H1 (cell line): ENCODE data around the gene CHMP4B. TPM values are rescaled to one million over a fixed set of nuclear protein-coding genes. Genes with fewer than 3 reads are reported as not detected.

Source experiments
- CTCF ChIA-PET: fragments of 300-600 bp; sonication (Branson Sonifier 250); formaldehyde crosslinking; loops from one replicate; lab custom pipeline; 2021; ENCODE audit not compliant: partially characterized antibody; lab: Charles Lee
- POLR2A ChIA-PET: fragments of 300-600 bp; sonication (Branson Sonifier 250); formaldehyde crosslinking; loops from one replicate; lab custom pipeline; 2021; ENCODE audit warnings: inconsistent platforms; ENCODE audit not compliant: partially characterized antibody; lab: Charles Lee
- DNase-seq, 2 experiments: peaks; one replicate each; pipeline versions ENCODE4 v3.0.0 to v3.0.0-alpha.2; 2010 to 2022; ENCODE audit warnings: low spot score in 2 of 2, low read depth in 1 of 2, mixed read lengths in 1 of 2
- FAIRE-seq: peaks from 2 replicates; lab custom pipeline; 2011; peaks lifted over from hg19 to GRCh38; lab: Jason Lieb, UNC
- H2AFZ ChIP-seq: 2 replicates; pipeline ENCODE4 v1.8.1; 2012; ENCODE audit warnings: low read length, inconsistent platforms
- H2AK5ac ChIP-seq: 2 replicates; pipeline ENCODE4 v1.6.1; 2013; ENCODE audit warnings: low read depth, low read length
- H2BK120ac ChIP-seq: replicated peaks from 2 replicates; pipeline ENCODE3; 2013; ENCODE audit warnings: low read depth, low read length, inconsistent platforms
- H2BK12ac ChIP-seq: 2 replicates; pipeline ENCODE4 v1.6.1; 2013; ENCODE audit warnings: low read depth, low read length
- H2BK15ac ChIP-seq: 2 replicates; pipeline ENCODE4 v1.6.1; 2013; ENCODE audit warnings: low read length
- H2BK20ac ChIP-seq: 2 replicates; pipeline ENCODE4 v1.6.1; 2013; ENCODE audit warnings: low read length
- H2BK5ac ChIP-seq: 2 replicates; pipeline ENCODE4 v1.6.1; 2013; ENCODE audit warnings: low read depth, low read length
- H3K14ac ChIP-seq: 2 replicates; pipeline ENCODE4 v1.6.1; 2013; ENCODE audit warnings: inconsistent platforms; ENCODE audit not compliant: insufficient read length
- H3K18ac ChIP-seq: 2 replicates; pipeline ENCODE4 v1.6.1; 2013; ENCODE audit warnings: low read length; ENCODE audit errors: extremely low read depth
- H3K23ac ChIP-seq: 2 replicates; pipeline ENCODE4 v1.6.1; 2013; ENCODE audit warnings: inconsistent platforms; ENCODE audit not compliant: insufficient read length
- H3K23me2 ChIP-seq: 2 replicates; pipeline ENCODE4 v1.6.1; 2013; ENCODE audit warnings: low read depth, low read length
- H3K27ac ChIP-seq: 2 replicates; pipeline ENCODE4 v1.6.1; 2011; ENCODE audit warnings: low read depth, low read length, inconsistent platforms
- H3K27me3 ChIP-seq, 4 experiments: replicated peaks in 1 of 4; 1 replicate in 1 of 4; 2 replicates in 3 of 4; pipeline versions ENCODE4 v1.6.1 to v1.8.1; 2011 to 2013; ENCODE audit warnings: low read length in 3 of 4, mild to moderate bottlenecking in 3 of 4, inconsistent platforms in 2 of 4, mixed read lengths in 2 of 4, moderate library complexity in 1 of 4; ENCODE audit not compliant: control insufficient read depth in 3 of 4, insufficient read depth in 3 of 4; ENCODE audit errors: extremely low read depth in 1 of 4
- H3K36me3 ChIP-seq, 4 experiments: 2 replicates each; pipeline versions ENCODE4 v1.6.1 to v1.8.1; 2011 to 2013; ENCODE audit warnings: mild to moderate bottlenecking in 4 of 4, low read length in 3 of 4, moderate library complexity in 2 of 4, control low read depth in 1 of 4, inconsistent platforms in 1 of 4; ENCODE audit not compliant: insufficient read depth in 4 of 4, control insufficient read depth in 2 of 4
- H3K4ac ChIP-seq: replicated peaks from 2 replicates; pipeline ENCODE3; 2013; ENCODE audit warnings: low read length, low read depth, mixed read lengths, inconsistent platforms; ENCODE audit not compliant: insufficient read length
- H3K4me1 ChIP-seq, 4 experiments: replicated peaks in 1 of 4; 1 replicate in 1 of 4; 2 replicates in 3 of 4; pipeline versions ENCODE4 v1.6.1 to v1.8.1; 2011 to 2013; ENCODE audit warnings: low read length in 3 of 4, inconsistent platforms in 2 of 4, mixed read lengths in 1 of 4; ENCODE audit not compliant: insufficient read depth in 4 of 4, control insufficient read depth in 3 of 4
- H3K4me2 ChIP-seq, 2 experiments: 2 replicates each; pipeline versions ENCODE4 v1.6.1 to v1.8.1; 2011 to 2013; ENCODE audit warnings: low read depth in 2 of 2, low read length in 2 of 2, control low read depth in 1 of 2, inconsistent platforms in 1 of 2, mild to moderate bottlenecking in 1 of 2; ENCODE audit not compliant: insufficient read depth in 1 of 2
- H3K4me3 ChIP-seq, 4 experiments: fragments of 200-600, 300-600 bp in 1 of 4; sonication (generic), shearing (Covaris generic), sonication (Bioruptor Twin) in 1 of 4; 2 replicates each; pipeline versions ENCODE4 v1.5.1 to v1.8.1; 2011 to 2016; ENCODE audit warnings: low read length in 4 of 4, low read depth in 3 of 4, control low read depth in 2 of 4, inconsistent platforms in 2 of 4, mild to moderate bottlenecking in 2 of 4, mixed read lengths in 1 of 4, moderate library complexity in 1 of 4; ENCODE audit not compliant: insufficient read depth in 2 of 4; ENCODE audit errors: extremely low read depth in 1 of 4
- H3K56ac ChIP-seq: replicated peaks from 2 replicates; pipeline ENCODE3; 2013; ENCODE audit warnings: low read depth, mild to moderate bottlenecking, mixed read lengths, low read length, inconsistent platforms; ENCODE audit not compliant: insufficient read length
- H3K79me1 ChIP-seq: 2 replicates; pipeline ENCODE4 v1.6.1; 2013; ENCODE audit warnings: low read depth, low read length, control low read depth
- H3K79me2 ChIP-seq, 2 experiments: 2 replicates each; pipeline versions ENCODE4 v1.6.1 to v1.8.1; 2012 to 2013; ENCODE audit warnings: low read length in 2 of 2, mild to moderate bottlenecking in 2 of 2, inconsistent platforms in 1 of 2; ENCODE audit not compliant: insufficient read depth in 2 of 2, control insufficient read depth in 1 of 2
- H3K9ac ChIP-seq, 4 experiments: replicated peaks in 1 of 4; 1 replicate in 1 of 4; 2 replicates in 3 of 4; pipeline versions ENCODE4 v1.6.1 to v1.8.1; 2011 to 2013; ENCODE audit warnings: low read depth in 3 of 4, low read length in 3 of 4, control low read depth in 2 of 4, mild to moderate bottlenecking in 2 of 4, moderate library complexity in 2 of 4, inconsistent platforms in 1 of 4; ENCODE audit errors: extremely low read depth in 1 of 4
- H3K9me3 ChIP-seq, 2 experiments: 2 replicates each; pipeline versions ENCODE4 v1.6.1 to v1.8.1; 2012 to 2013; ENCODE audit warnings: mild to moderate bottlenecking in 2 of 2, moderate library complexity in 2 of 2, control low read depth in 1 of 2, inconsistent platforms in 1 of 2, low read depth in 1 of 2, low read length in 1 of 2, mixed read lengths in 1 of 2; ENCODE audit not compliant: insufficient read depth in 2 of 2
- H4K20me1 ChIP-seq, 2 experiments: replicated peaks in 1 of 2; 2 replicates each; pipeline versions ENCODE3 to v1.8.1; 2011 to 2013; ENCODE audit warnings: inconsistent platforms in 2 of 2, low read length in 2 of 2, mild to moderate bottlenecking in 1 of 2; ENCODE audit not compliant: insufficient read depth in 2 of 2, control insufficient read depth in 1 of 2
- H4K5ac ChIP-seq: 2 replicates; pipeline ENCODE4 v1.6.1; 2013; ENCODE audit warnings: low read length, low read depth, mixed read lengths, inconsistent platforms; ENCODE audit not compliant: insufficient read length
- H4K8ac ChIP-seq: 2 replicates; pipeline ENCODE4 v1.8.0; 2013; ENCODE audit warnings: mild to moderate bottlenecking, moderate library complexity, low read length, inconsistent platforms; ENCODE audit not compliant: insufficient read depth; ENCODE audit errors: extremely low read depth
- H4K91ac ChIP-seq: replicated peaks from 2 replicates; pipeline ENCODE3; 2013; ENCODE audit warnings: low read length, mixed read lengths, inconsistent platforms; ENCODE audit not compliant: insufficient read length
- BACH1 ChIP-seq: IDR thresholded peaks from 2 replicates; pipeline ENCODE4 v1.6.1; 2012; ENCODE audit warnings: low read length, improper control_type of control experiment
- CBX5 ChIP-seq: fragments of 300-800, 300-1000 bp; sonication (generic); IDR thresholded peaks from 2 replicates; pipeline ENCODE4 v1.7.1; 2016; ENCODE audit warnings: antibody characterized with exemption, low read length, low read depth
- CEBPB ChIP-seq: IDR thresholded peaks from 2 replicates; pipeline ENCODE4 v1.6.1; 2012; ENCODE audit warnings: low read depth, low read length
- CHD2 ChIP-seq: IDR thresholded peaks from 2 replicates; pipeline ENCODE4 v1.6.1; 2012; ENCODE audit warnings: low read length, improper control_type of control experiment
- EGR1 ChIP-seq: IDR thresholded peaks from 2 replicates; pipeline ENCODE4 v1.6.1; 2011; ENCODE audit warnings: low read depth, low read length, borderline replicate concordance
- EZH2 ChIP-seq: fragments of 200-600 bp; sonication (generic); IDR thresholded peaks from 2 replicates; pipeline ENCODE4 v1.7.1; 2012; ENCODE audit warnings: low read depth, mild to moderate bottlenecking, moderate library complexity, low read length, inconsistent platforms; ENCODE audit not compliant: severe bottlenecking
- HDAC2 ChIP-seq, 2 experiments: fragments of 300-600 bp in 1 of 2; sonication (generic) in 1 of 2; IDR thresholded peaks; 2 replicates each; pipeline ENCODE4 v1.6.1; 2011 to 2012; ENCODE audit warnings: low read depth in 2 of 2, low read length in 2 of 2, mild to moderate bottlenecking in 2 of 2, moderate library complexity in 2 of 2, borderline replicate concordance in 1 of 2, inconsistent platforms in 1 of 2
- PHF8 ChIP-seq: fragments of 200-600 bp; sonication (generic); conservative IDR thresholded peaks from 2 replicates; pipeline ENCODE4 v1.7.1; 2012; ENCODE audit warnings: low read depth, mild to moderate bottlenecking, inconsistent platforms, low read length, moderate library complexity
- POLR2AphosphoS5 ChIP-seq: IDR thresholded peaks from 2 replicates; pipeline ENCODE4 v1.6.1; 2011; ENCODE audit warnings: low read depth, low read length
- RAD21 ChIP-seq, 2 experiments: IDR thresholded peaks in 1 of 2; conservative IDR thresholded peaks in 1 of 2; 2 replicates each; pipeline ENCODE4 v1.6.1; 2011; ENCODE audit warnings: low read depth in 2 of 2, low read length in 2 of 2, improper control_type of control experiment in 1 of 2, inconsistent platforms in 1 of 2, mild to moderate bottlenecking in 1 of 2, moderate library complexity in 1 of 2
- RBBP5 ChIP-seq: IDR thresholded peaks from 2 replicates; pipeline ENCODE4 v1.7.1; 2012; ENCODE audit warnings: low read depth, mild to moderate bottlenecking, inconsistent platforms, low read length, moderate library complexity, borderline replicate concordance
- RFX5 ChIP-seq: IDR thresholded peaks from 2 replicates; pipeline ENCODE4 v1.6.1; 2011; ENCODE audit warnings: low read depth, low read length, improper control_type of control experiment, borderline replicate concordance
- SAP30 ChIP-seq: fragments of 300-600 bp; sonication (generic); IDR thresholded peaks from 2 replicates; pipeline ENCODE4 v1.7.1; 2012; ENCODE audit warnings: low read length, moderate library complexity, mild to moderate bottlenecking, inconsistent platforms; ENCODE audit not compliant: insufficient read depth, insufficient replicate concordance
- SP4 ChIP-seq: IDR thresholded peaks from 2 replicates; pipeline ENCODE4 v1.6.1; 2012; ENCODE audit warnings: low read length, inconsistent platforms
- TCF12 ChIP-seq: IDR thresholded peaks from 2 replicates; pipeline ENCODE4 v1.6.1; 2011; ENCODE audit warnings: low read depth, mild to moderate bottlenecking, low read length
- WGBS, 2 experiments: shearing (Covaris generic) in 1 of 2; methylation state at CpG; one replicate each; pipeline versions ENCODE4 v1.1.6 to v1.1.7; 2013 to 2015; ENCODE audit warnings: low lambda C conversion rate in 2 of 2, mixed read lengths in 2 of 2, inconsistent platforms in 1 of 2, low coverage in 1 of 2, missing lambda C conversion rate in 1 of 2; ENCODE audit not compliant: insufficient replicate concordance in 2 of 2, insufficient coverage in 1 of 2, insufficient read length in 1 of 2; ENCODE audit errors: extremely low coverage in 1 of 2, missing lambda C conversion rate in 1 of 2; 5-methylcytosine and 5-hydroxymethylcytosine counted together
- polyA plus RNA-seq, 7 experiments: library from polyadenylated mRNA; depleted of rRNA in 3 of 7; stranded (reverse) in 5 of 7; unstranded in 2 of 7; fragments of >200 nt in 5 of 7; fragments of 200-250 nt in 2 of 7; gene quantifications; 1 replicate in 5 of 7; 2 replicates in 1 of 7; 4 replicates in 1 of 7; pipeline versions ENCODE4 v1.2.1 to v1.2.3, GENCODE V29; 2011 to 2013; ENCODE audit warnings: missing spikeins in 2 of 7, mixed read lengths in 2 of 7
- total RNA-seq: library from RNA; stranded (reverse); fragmentation: NEBNext Ultra II Directional; extraction: Animal tissue kit (Norgen Biotek cat#: 25700); gene quantifications from 2 replicates; pipeline ENCODE4 v1.2.1, GENCODE V29; 2021

The CHMP4B gene
- total and polyA plus RNA-seq, 2 of the 8 experiments (the other 6 are each of a cell fraction or from before 2014, with no cell fraction given): 38.6 to 66.3 TPM

DNA sequence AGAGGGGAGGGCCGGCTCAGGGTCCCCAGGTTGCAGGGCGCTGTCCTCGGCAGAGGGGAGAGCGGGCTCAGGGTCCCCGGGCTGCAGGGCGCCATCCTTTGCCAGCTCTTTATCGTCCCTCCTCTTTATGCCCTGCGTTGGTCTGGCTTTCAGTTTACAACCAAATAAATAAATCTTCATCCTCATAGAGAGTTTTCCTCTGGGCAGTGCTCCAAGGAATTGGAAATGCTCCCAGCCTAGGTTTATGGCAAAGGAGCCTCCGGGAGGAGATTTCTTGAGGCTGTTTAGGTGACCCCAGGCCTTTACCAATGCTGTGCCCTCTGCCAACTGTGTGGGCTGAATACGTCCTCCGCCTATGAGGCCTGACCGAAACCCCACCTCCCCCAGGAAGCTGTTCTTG, 60.2 kb downstream of the CHMP4B start:
- CTCF ChIA-PET: interaction anchor here (0.7 to 1.7 kb wide), 3 partner anchors 8 to 80 kb away, joined by 3 to 6 read pairs (median 5); no protein-coding TSS in a partner anchor

More for the DNA sequence above, 60.2 kb downstream of the CHMP4B start:
- TF ChIP-seq SAP30: no peak
- TF ChIP-seq CEBPB: no peak
- no peak for TF ChIP-seq PHF8
- TF ChIP-seq RBBP5: no peak
- no peak for TF ChIP-seq EZH2
- TF ChIP-seq POLR2AphosphoS5: no peak
- TF ChIP-seq SP4: no peak
- TF ChIP-seq BACH1: no peak
- no peak for TF ChIP-seq CHD2
- TF ChIP-seq HDAC2 (IDR thresholded peaks at IDR 0.05; ENCODE audit: borderline replicate concordance in 1 of 2, low read depth in 2 of 2, low read length in 2 of 2): no peak
- no peak for TF ChIP-seq CBX5
- TF ChIP-seq RAD21 (IDR thresholded peaks at IDR 0.05 in 1 of 2, conservative IDR thresholded peaks at IDR 0.05 in 1 of 2; ENCODE audit: low read depth in 2 of 2, low read length in 2 of 2): no peak
- TF ChIP-seq RFX5: no peak
- TF ChIP-seq EGR1: no peak
- no peak for TF ChIP-seq TCF12
- Histone ChIP-seq H3K9me3 (no peaks in the 10 kb centered on the region), H2BK15ac (no peak overlapping the region), H3K4me2 (no peak overlapping the region), H4K5ac (no peak overlapping the region), H2AK5ac (no peak overlapping the region), H3K79me1 (no peaks in the 10 kb centered on the region), H4K20me1 (no peaks in the 10 kb centered on the region), H3K27ac (no peak overlapping the region), H3K4me1 (no peaks in the 10 kb centered on the region), H2BK20ac (no peak overlapping the region), H4K8ac (no peak overlapping the region), H4K91ac (no peak overlapping the region), H2BK120ac (no peak overlapping the region), H2BK12ac (no peak overlapping the region), H2AFZ (no peak overlapping the region), H3K4ac (no peak overlapping the region), H3K4me3 (no peak overlapping the region), H3K36me3 (no peaks in the 10 kb centered on the region), H3K79me2 (no peaks in the 10 kb centered on the region), H3K14ac (no peak overlapping the region), H3K9ac (no peak overlapping the region), H2BK5ac (no peak overlapping the region), H3K18ac (no peak overlapping the region), H3K27me3 (no peaks in the 10 kb centered on the region), H3K23ac (no peak overlapping the region), H3K23me2 (no peaks in the 10 kb centered on the region), H3K56ac (no peak overlapping the region)
- POLR2A ChIA-PET: interaction anchor here (1.1 kb wide), 1 partner anchor 12 kb away, joined by 3 read pairs; no protein-coding TSS in a partner anchor
- no peak for FAIRE-seq
- 90% methylated on average over 12 of the region's 12 CpGs; no CpG with 5 or more reads in 1 of the 2 experiments for WGBS, 2 experiments
- no peak for DNase-seq
